Measurements from ENCODE around the gene LYPD6.

Gene LYPD6

GRCh38 chr2:149344105-149344504, 13.7 kb downstream of the LYPD6 start (continued):
- TF ChIP-seq ZNF202 (tag by site-specific recombination; IDR thresholded peaks at IDR 0.05; ENCODE audit: borderline replicate concordance): no peak
- TF ChIP-seq, protein P1, sequence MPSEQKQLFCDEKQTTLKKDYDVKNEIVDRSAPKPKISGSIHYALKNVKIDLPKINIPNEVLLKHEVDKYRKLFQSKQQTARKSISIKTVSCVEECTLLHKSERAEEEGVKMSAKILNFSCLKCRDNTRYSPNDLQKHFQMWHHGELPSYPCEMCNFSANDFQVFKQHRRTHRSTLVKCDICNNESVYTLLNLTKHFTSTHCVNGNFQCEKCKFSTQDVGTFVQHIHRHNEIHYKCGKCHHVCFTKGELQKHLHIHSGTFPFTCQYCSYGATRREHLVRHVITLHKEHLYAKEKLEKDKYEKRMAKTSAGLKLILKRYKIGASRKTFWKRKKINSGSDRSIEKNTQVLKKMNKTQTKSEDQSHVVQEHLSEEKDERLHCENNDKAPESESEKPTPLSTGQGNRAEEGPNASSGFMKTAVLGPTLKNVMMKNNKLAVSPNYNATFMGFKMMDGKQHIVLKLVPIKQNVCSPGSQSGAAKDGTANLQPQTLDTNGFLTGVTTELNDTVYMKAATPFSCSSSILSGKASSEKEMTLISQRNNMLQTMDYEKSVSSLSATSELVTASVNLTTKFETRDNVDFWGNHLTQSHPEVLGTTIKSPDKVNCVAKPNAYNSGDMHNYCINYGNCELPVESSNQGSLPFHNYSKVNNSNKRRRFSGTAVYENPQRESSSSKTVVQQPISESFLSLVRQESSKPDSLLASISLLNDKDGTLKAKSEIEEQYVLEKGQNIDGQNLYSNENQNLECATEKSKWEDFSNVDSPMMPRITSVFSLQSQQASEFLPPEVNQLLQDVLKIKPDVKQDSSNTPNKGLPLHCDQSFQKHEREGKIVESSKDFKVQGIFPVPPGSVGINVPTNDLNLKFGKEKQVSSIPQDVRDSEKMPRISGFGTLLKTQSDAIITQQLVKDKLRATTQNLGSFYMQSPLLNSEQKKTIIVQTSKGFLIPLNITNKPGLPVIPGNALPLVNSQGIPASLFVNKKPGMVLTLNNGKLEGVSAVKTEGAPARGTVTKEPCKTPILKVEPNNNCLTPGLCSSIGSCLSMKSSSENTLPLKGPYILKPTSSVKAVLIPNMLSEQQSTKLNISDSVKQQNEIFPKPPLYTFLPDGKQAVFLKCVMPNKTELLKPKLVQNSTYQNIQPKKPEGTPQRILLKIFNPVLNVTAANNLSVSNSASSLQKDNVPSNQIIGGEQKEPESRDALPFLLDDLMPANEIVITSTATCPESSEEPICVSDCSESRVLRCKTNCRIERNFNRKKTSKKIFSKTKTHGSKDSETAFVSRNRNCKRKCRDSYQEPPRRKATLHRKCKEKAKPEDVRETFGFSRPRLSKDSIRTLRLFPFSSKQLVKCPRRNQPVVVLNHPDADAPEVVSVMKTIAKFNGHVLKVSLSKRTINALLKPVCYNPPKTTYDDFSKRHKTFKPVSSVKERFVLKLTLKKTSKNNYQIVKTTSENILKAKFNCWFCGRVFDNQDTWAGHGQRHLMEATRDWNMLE (tag by site-specific recombination; conservative IDR thresholded peaks at IDR 0.05; ENCODE audit: low read depth): no peak
- TF ChIP-seq ZNF692 (tag by site-specific recombination; IDR thresholded peaks at IDR 0.05): no peak
- TF ChIP-seq ZNF248 (tag by site-specific recombination; IDR thresholded peaks at IDR 0.05): no peak
- TF ChIP-seq ZFHX2 (tag by site-specific recombination; conservative IDR thresholded peaks at IDR 0.05): no peak
- no peak for TF ChIP-seq ZNF223 (tag by site-specific recombination; IDR thresholded peaks at IDR 0.05)
- TF ChIP-seq ZBTB8A (tag by site-specific recombination; IDR thresholded peaks at IDR 0.05): no peak
- TF ChIP-seq, protein P2, sequence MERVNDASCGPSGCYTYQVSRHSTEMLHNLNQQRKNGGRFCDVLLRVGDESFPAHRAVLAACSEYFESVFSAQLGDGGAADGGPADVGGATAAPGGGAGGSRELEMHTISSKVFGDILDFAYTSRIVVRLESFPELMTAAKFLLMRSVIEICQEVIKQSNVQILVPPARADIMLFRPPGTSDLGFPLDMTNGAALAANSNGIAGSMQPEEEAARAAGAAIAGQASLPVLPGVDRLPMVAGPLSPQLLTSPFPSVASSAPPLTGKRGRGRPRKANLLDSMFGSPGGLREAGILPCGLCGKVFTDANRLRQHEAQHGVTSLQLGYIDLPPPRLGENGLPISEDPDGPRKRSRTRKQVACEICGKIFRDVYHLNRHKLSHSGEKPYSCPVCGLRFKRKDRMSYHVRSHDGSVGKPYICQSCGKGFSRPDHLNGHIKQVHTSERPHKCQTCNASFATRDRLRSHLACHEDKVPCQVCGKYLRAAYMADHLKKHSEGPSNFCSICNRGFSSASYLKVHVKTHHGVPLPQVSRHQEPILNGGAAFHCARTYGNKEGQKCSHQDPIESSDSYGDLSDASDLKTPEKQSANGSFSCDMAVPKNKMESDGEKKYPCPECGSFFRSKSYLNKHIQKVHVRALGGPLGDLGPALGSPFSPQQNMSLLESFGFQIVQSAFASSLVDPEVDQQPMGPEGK (tag by site-specific recombination; IDR thresholded peaks at IDR 0.05): no peak

GRCh38 chr2:149346272-149346671, 15.9 kb downstream of the LYPD6 start:
- H3K36me3 ChIP-seq (ENCODE audit: control insufficient read depth in 2 of 2, insufficient read depth in 1 of 2, low read length in 2 of 2): no peaks in the 10 kb centered on the region
- no peaks in the 10 kb centered on the region for H3K9me3 ChIP-seq (ENCODE audit: control insufficient read depth, insufficient read depth, low read depth, low read length)
- H3K4me1 ChIP-seq (ENCODE audit: control insufficient read depth, insufficient read depth, low read length): peaks cover 6% of the 10 kb centered on the region; the same call in 1 of the 2 replicates
- H3K4me3 ChIP-seq (ENCODE audit: low read depth, low read length): no peak overlapping the region
- peak overlapping the region; percentile 12 for H3K27ac ChIP-seq (ENCODE audit: extremely low read depth, low read depth, low read length)
- POLR2A ChIA-PET: no interaction called here
- CTCF ChIA-PET: no interaction called here
- TF ChIP-seq, protein P3, sequence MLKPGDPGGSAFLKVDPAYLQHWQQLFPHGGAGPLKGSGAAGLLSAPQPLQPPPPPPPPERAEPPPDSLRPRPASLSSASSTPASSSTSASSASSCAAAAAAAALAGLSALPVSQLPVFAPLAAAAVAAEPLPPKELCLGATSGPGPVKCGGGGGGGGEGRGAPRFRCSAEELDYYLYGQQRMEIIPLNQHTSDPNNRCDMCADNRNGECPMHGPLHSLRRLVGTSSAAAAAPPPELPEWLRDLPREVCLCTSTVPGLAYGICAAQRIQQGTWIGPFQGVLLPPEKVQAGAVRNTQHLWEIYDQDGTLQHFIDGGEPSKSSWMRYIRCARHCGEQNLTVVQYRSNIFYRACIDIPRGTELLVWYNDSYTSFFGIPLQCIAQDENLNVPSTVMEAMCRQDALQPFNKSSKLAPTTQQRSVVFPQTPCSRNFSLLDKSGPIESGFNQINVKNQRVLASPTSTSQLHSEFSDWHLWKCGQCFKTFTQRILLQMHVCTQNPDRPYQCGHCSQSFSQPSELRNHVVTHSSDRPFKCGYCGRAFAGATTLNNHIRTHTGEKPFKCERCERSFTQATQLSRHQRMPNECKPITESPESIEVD (tag by site-specific recombination; IDR thresholded peaks at IDR 0.05): peak; percentile 90
- TF ChIP-seq OSR2 (tag by site-specific recombination; IDR thresholded peaks at IDR 0.05): peak; percentile 39; the same call in 1 of the 2 replicates
- no peak for TF ChIP-seq ZNF558 (tag by site-specific recombination; IDR thresholded peaks at IDR 0.05)
- TF ChIP-seq ZNF561 (tag by site-specific recombination; IDR thresholded peaks at IDR 0.05; ENCODE audit: borderline replicate concordance): 0 out of 2 replicates have a peak, but pooled peaks have one; percentile 48
- peak; percentile 47; the same call in 1 of the 2 replicates for TF ChIP-seq ZNF580 (tag by site-specific recombination; IDR thresholded peaks at IDR 0.05)
- TF ChIP-seq, protein P4, sequence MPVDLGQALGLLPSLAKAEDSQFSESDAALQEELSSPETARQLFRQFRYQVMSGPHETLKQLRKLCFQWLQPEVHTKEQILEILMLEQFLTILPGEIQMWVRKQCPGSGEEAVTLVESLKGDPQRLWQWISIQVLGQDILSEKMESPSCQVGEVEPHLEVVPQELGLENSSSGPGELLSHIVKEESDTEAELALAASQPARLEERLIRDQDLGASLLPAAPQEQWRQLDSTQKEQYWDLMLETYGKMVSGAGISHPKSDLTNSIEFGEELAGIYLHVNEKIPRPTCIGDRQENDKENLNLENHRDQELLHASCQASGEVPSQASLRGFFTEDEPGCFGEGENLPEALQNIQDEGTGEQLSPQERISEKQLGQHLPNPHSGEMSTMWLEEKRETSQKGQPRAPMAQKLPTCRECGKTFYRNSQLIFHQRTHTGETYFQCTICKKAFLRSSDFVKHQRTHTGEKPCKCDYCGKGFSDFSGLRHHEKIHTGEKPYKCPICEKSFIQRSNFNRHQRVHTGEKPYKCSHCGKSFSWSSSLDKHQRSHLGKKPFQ (tag by site-specific recombination; IDR thresholded peaks at IDR 0.05): peak; percentile 60; the same call in 1 of the 2 replicates
- no peak for TF ChIP-seq YY2 (tag by site-specific recombination; IDR thresholded peaks at IDR 0.05)
- TF ChIP-seq ZNF157 (tag by site-specific recombination; IDR thresholded peaks at IDR 0.05): no peak
- no peak for TF ChIP-seq ZNF335 (tag by site-specific recombination; conservative IDR thresholded peaks at IDR 0.05)
- TF ChIP-seq, protein P5, sequence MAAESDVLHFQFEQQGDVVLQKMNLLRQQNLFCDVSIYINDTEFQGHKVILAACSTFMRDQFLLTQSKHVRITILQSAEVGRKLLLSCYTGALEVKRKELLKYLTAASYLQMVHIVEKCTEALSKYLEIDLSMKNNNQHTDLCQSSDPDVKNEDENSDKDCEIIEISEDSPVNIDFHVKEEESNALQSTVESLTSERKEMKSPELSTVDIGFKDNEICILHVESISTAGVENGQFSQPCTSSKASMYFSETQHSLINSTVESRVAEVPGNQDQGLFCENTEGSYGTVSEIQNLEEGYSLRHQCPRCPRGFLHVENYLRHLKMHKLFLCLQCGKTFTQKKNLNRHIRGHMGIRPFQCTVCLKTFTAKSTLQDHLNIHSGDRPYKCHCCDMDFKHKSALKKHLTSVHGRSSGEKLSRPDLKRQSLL (tag by site-specific recombination; IDR thresholded peaks at IDR 0.05): no peak
- peak; percentile 27; the same call in 1 of the 2 replicates for TF ChIP-seq GLI2 (tag by site-specific recombination; IDR thresholded peaks at IDR 0.05; ENCODE audit: borderline replicate concordance, low read depth)
- peak; percentile 95 for TF ChIP-seq FEZF1 (tag by site-specific recombination; IDR thresholded peaks at IDR 0.05)
- TF ChIP-seq ZSCAN30 (tag by site-specific recombination; IDR thresholded peaks at IDR 0.05): 0 out of 2 replicates have a peak, but pooled peaks have one; percentile 28
